ENCODE data around the gene FKBP15.
"Not testable (repeated sequence)": the region's sequence is repeated elsewhere in the genome, so short reads cannot be mapped to it uniquely, and the experiment has no call there.

Gene FKBP15

DNA sequence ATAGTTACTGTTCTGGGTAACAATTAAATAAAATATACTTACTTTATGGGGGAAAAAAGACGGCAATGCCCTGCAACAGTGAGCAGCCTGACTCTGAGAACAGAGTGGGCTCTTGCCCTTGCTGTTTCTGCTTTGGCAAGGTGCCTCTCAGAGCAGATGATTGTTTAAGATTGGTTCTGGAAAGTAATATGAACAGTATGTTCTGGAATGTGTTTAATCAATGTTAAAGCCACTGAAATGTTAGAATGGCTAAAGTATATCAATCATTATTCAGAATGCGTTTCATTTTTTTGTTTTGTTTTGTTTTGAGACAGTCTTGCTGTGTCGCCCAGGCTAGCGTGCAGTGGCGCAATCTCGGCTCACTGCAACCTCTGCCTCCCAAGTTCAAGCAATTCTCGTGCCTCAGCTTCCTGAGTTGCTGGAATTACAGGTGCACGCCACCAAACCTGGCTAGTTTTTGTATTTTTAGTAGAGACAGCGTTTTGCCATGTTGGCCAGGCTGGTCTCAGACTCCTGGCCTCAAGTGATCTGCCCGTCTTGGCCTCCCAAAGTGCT lies 14.7 kb upstream of the FKBP15 start:
- not testable (repeated sequence) for DNase-seq

DNA sequence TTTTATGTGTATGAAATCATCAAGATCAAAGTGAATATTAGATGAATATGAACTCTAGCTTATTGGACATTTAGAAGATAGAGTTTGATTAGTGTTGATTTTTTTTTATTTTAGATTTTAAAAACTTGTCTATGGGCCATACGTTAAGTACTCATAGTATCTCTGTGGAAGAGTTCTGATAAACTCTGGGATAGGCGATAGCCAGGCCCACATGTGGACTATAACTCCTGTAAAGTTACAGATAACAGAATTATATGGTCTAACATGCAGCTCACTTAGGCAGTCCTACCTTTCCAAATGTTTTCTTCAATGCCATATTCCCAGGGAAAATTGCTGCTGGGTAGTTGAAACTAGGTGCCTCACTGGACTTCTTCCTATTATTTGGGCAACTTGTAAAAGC lies 10.6 kb upstream of the FKBP15 start:
- no peak for DNase-seq

DNA sequence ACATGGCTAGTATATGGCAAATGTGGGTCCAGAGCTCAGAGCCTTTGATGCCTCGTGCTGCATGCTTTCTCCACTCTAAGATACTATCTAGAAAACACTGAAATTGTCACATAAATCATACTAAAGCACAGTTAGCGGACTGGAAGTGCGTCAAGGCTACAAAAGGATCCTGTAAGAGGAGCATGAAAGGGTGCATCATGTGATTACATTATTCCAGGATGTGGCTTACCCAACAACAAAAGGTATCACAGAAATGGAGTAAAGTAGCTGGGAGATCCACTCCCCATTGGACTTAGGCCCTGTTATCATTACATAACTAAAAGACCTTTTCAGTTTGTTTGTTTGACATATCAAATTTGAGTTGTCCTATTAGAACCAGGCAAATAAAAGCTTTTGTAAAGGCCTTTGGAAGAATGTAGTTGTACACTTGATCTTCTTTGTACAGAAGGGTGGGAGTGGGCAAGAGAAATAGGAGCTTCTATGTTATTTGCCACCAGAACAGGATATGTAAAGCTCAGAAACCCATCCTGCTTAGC lies 7.1 kb upstream of the FKBP15 start:
- DNase-seq = peak; percentile 3

DNA sequence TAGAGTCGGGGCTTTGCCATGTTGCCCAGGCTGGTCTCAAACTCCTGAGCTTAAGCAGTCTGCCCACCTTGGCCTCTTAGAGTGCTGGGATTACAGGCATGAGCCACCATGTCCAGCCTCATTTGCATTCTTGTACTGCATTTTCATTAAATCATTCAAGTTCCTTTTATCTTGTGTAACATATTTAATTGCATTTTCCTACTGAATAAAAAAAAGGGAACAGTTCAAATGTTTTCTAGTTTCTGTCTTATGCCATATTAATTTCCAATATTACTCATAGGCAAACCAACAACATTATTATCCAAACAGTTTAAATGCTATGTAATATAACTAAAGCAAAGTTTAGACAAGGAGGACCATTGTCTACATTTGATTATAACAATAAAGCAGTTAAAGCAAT lies 6.4 kb upstream of the FKBP15 start:
- DNase-seq = no peak

DNA sequence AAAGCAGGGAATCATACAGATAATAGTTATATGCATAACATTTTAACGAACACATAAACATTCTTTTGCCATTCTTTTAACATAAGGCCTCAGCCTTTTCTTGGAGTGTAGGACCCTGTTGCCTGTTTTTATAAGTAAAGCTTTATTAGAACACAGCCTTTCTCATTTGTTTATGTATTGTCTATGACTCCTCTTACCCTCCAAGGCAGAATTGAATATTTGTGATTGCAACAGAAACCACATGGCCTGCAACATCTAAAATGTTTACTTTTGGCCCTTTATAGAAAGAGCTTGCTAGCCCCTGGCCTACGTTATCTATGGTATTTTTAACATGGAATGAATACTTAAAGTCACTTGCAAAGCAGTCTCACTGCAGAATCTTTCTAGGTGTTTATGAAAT lies 2.9 kb upstream of the FKBP15 start:
- no peak for DNase-seq

DNA sequence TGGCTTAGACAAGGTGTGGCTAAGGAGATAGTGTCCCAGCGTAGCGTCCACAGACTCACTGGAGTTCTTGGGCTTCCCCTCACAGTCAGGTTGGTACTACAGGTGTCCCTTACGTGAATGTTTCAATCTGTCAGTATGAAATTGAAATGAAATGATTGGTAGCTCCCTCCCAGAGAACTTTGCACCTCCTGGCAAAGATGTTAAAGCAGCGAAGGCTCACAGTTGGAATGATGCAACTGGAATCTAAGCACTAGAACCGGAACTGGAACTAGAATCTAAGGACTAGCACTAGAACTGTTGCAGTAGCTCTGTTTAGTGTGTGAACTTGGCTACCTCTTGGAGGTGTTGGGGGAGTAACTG lies 1.4 kb upstream of the FKBP15 start:
- no peak for DNase-seq

DNA sequence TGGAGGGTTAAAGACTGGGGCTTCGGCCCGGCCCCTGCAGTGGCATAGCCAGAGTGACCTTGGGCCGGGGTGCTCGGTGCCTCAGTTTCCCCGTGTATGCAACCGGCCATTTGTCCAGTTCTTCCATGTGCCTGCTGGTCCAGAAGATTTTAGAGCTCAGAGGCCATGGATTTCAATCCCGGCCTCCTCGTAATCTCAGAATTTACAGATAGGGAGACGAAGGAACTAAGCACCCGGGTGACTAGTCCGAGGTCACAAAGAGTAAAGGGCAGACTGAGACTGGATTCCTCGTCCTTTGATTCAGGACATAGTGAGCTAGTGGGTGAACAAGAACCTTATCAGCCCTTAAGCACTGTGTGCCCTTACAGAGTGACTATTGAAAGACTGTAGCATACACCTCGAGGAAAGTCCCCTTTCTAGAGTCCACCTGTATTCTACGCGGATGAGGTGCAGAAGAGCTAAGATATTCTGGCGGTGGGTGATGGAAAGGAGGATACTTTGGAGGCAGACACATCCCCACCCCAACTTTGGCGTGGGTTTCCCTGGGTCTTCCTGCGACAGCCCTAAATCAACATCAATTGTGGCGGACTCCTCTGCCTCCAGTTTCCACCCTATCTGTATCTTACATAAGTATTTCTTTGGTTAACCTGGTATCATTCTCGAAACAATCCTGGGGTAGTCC lies 864 bp upstream of the FKBP15 start:
- peak; percentile 6 for DNase-seq

DNA sequence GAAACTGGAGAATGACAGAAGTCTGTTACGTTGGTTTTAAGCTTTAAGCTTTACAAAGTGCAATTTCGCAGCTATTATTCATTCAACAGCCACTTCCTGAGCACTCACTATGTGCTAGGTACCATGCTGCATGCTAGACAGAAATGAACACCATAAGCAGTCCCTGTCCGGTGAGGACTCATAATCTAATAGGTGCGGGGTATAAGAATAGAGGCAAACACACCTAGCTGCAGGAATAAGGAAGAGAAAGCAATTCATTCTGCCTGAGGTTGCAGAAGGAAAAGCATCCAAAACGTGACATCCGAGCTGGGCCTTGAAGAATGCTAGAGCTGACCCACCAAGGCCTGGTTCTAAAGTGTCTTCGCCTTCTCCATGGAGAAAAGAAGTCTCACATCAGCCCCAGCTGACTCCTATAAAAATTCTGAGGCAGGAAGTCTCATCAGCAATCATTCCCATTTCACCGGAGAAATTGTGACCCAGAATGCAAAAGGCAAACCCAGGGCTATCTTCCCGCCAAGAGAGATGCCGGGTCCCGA lies 542 bp downstream of the FKBP15 start:
- peak; percentile 19 for DNase-seq

DNA sequence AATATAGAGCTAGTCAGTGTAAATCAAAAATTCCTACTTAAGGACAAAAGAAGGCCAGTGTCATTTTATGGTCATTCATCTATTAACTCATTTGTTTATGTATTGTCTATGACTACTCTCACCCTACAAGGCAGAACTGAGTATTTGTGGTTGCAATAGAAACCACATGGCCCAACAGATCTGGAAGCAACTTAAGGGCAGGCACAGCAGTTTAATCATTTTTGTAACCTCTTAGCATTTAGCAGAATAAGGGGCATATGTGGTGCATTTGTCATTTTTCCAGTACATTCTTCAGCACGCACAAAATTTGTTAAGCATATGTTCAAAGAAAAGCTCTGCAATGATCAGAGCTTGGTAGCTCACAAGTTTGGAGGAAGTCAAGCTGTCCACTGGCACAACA lies 1.1 kb downstream of the FKBP15 start:
- peak; percentile 34 for DNase-seq

DNA sequence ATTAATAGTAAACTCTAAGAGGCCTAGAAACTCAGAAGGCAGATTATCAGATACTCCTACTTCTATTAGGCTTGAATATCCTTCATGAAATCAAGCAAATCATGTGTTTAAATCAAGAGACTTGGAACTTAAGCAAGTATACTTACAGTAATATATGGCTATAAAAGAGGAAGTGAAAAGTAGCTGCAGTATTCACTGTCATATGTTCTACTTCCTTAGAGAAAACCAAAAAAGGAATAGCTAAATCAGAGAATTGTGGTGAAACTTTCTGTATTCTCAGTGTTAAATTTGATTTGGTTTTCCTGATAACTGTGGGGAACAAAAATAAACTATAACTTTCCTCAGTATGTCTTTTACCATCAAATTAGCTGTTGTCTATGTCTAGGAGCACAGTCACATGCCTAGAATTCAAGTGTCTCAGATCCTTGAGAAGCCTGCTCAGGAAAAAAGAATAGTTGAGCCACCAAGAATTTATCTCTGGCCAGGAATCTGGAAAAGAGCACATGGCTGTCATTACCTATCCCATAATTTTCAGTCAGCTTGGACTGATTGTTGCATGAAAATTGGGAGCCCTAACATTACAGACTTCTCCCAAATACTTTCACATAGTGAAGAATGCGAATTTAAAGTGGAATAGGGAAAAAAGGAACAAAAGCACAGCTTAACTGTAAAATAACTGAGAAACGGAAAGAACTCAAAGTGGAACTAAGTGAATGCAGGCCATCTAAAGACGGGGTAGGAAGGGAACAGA lies 1.7 kb downstream of the FKBP15 start:
- DNase-seq = no peak

DNA sequence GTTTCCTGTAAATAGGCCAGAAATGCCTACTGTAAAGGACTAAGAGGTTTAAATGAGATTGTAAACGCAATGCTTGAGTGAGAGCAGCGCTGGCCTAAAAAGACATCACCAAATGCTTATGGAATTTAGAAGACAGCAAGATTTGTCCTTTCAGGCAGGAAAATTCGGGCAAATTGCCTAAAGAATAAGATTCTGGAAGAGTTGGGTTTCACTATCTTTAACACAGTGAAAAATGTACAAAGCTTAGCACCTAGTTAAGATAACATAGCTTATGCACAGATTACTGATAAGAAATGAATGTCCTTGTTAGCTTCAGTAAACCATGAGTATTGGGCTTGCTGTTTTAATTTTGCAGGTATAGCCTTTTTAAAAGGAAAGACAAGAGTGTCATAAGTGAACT lies 4.7 kb downstream of the FKBP15 start:
- no peak for DNase-seq

DNA sequence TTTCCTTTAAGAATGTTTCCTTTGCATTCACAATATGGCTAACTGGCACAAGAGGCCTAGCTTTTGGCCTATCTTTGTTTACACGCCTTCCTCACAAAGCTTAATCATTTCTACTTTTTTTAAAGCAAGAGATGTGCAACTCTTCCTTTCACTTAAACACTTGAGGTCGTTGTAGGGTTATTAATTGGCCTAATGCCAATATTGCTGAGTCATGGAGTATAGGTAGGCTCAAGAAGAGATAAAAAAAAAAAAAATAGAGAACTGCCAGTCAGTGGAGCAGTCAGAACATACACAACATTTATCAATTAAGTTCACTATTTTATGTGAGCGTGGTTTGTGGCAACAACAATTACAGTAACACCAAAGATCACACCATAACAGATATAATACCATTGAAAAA lies 5.9 kb downstream of the FKBP15 start:
- DNase-seq = peak; percentile 46

DNA sequence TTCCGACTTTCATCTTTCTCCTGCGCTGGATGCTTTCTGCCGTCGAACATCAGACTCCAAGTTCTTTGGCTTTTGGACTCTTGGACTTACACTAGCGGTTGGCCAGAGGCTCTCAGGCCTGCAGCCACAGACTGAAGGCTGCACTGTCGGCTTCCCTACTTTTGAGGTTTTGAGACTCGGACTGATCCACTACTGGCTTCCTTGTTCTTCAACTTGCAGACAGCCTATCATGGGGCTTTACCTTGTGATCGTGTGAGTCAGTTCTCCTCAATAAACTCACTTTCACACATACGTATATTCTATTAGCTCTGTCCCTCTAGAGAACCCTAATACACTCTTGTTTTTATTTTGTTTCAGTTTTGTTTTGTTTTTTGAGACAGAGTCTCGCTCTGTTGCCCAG lies 10.3 kb downstream of the FKBP15 start:
- DNase-seq = no peak

DNA sequence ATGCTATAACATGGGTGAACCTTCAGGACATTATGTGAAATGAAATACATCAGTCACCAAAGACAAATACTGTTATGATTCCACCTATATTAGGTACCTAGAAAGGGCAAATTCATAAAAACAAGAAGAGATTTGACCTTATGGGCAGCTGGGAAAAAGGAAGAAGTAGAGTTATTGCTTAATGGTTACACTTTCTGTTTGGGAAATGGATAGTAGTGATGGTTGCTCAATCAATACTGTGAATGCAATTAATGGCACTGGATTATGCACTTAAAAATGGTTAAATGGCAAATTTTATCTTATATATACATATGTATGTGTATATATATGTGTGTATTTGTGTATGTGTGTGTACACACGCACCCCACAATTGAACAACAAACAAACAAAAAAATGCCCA lies 15.2 kb downstream of the FKBP15 start:
- DNase-seq = no peak

DNA sequence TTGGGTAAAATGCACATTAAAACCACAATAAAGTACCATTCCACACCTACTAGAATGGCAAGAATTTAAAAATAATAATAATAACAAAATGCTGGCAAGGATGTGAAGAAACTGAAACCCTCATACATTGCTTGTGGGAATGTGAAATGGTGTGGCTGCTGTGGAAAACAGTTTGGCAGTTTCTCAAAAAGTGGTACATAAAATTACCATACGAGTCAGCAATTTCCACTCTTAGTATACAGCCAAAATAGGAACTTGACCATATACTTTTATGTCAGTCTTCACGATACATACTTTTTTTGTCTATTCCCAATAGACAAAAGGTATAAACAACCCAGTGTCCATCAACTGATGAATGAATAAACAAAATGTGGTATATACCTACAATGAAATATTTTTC lies 15.6 kb downstream of the FKBP15 start:
- DNase-seq = no peak

DNA sequence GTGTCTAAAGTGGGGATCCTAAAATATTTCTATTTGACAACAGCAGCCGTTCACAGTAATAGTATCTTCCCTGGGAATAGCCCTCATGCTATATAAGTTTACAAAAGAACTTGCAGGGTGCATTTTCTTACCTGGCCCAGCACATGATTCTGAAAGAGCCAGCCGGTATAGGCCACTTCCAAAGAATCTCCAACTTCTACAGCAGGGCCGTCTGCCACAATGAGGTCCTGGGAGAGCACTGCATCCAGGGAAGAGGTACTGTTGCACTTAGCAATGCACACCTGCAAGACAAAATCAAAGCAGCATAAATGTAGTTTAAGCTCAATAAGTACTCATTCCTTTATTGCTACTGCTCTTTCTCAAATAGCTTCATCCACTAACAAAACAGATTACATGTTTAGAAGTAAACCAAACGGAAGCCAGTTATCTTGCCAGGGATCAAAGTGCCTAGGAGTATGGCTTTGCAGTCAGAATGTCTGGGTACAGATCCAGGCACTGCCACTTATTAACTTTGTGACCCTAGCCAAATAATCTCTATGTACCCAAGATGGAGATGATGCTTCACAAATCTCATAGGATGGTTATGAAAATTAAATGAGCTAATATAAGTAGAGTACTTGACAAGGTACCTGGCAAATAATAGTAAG lies 21.3 kb downstream of the FKBP15 start:
- no peak for DNase-seq

DNA sequence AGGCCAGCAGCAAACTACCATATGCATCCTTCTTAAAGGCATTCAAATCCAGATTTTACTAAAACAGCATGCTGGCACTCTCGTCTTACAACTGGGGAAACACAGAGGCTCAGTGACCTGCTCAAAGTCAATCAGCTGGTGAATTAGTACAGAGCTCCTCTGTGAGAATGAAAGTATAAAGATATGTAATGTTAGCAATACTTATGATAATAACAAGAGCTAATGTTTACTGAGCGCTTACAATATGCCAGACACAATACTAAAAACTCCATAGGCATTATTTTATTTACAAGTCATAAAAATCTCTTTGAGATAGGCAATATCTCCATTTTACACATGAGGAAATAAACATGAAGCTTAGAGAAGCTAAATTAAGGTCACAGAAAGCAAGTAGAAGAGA lies 28.6 kb downstream of the FKBP15 start:
- no peak for DNase-seq

DNA sequence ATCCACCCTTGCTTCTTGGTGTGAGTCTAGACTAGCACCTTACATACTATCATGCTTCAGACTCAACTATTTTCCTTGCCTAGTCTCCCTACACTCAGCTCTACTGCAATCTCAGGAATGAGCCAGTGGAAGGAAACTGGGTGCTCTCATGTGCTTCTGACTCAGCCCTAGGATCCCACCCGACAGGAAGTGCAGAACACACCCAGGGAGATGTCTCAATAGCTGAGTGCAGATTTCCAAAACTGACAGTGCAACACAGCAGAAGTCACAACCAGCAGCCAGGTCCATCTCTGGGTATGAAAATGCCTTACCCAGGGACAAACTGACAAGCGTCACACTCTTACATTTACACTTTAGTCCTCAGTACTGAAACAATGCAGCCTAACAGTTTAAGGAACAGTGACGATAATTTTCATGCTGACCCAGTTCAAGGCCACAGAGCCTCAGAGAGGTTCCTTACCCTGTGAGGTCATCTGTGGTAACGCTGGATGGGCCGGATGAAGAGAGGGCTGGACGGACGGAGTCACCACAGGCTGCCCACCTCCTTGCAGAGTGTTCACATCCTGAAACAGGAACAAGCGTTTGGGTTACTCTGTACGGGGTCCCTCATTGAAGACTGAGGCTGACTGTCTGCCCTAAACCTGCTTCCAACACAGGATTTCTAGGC lies 33.0 kb downstream of the FKBP15 start:
- peak; percentile 10 for DNase-seq

DNA sequence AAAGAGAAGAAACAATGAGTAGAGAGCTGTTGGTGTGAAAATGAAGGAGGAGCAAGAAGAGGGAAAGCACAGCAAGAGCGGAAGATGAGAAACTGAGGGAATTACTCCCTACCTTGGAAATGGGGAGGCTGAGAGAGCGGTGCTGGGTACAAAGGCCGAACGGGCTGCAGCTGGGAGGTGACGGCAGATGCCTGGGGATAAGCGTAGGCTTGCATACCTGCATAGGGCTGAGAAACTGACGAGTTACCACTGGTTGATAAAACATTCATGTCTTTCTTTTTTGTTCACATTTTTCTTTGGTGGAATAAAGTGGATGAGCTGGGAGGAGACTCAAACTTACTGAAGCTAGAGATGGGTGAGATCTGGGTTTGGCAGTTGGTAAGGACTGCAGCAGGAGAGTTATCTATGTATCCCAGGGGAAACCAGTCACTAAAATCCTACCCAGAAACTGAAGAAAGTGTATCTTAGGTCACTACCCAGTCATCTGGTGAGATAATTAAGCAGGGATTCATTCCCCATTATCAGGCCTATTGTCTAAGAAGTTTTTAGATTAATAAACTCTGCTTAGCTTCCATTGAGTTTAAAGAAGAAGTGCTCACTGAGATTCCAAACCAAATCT lies 34.8 kb downstream of the FKBP15 start:
- no peak for DNase-seq

DNA sequence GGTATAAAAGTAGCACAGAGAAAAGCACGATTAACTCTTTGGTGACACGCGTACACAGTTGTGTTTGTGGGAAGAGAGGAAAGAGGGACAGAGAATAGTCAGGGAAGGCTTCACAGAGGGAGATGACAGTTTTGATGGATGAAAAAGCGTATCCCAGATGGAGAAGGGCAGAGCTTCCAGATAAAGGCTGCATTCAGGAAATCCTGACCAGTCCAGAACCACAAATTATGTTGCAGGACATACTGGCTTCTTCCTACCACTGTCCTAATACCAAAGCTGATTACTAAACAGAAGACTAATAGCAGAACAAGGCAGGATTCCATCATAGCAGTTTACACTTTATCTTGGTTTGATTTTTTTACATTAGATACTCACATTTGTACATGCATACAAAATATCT lies 35.8 kb downstream of the FKBP15 start:
- no peak for DNase-seq

DNA sequence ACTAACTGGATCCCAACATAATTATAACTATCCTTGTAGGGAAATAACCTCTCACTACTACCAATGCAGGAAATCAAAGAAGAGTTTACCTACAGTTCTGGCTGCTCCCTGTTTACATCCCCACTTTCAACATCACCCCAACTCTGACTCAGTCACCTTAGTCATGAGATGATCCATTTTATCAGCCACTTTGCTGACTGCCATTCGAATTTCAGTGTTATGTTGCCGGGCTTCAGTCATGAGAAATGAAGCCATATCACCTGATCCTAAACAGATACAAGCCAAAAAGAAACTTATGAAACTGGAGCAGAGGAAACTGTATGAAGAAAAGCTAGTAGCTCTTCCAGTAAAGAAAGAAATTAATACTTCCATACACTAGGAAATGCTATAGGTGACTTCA lies 36.5 kb downstream of the FKBP15 start:
- no peak for DNase-seq

DNA sequence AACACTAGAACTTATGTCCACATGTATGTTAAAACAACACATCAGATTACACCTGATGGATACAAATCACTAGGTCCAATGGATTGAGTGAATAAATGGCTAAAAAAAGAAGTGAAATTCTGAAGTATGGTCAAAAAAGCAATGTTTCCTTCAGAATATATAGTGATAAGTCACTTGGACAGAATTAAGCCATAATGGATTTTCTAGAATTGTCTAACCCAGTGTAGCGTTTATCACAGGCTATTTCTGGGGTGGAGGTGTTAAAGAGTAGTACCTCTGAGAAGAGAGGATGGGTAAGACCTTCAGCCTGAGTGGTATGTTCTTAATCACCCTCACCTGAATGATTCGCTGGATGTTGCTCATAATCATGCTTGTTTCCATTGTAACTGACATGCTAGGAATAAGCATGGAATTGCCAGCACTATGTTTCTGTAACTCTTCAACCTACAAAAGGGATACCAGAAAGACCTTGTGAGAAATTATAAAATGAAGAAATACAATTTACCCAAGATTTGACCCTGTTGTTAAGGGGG lies 37.1 kb downstream of the FKBP15 start:
- no peak for DNase-seq
